ENCODE results near the gene UTP14A.
"Not testable (repeated sequence)": the region's sequence is repeated elsewhere in the genome, so short reads cannot be mapped to it uniquely, and the experiment has no call there.

UTP14A gene, protein sequence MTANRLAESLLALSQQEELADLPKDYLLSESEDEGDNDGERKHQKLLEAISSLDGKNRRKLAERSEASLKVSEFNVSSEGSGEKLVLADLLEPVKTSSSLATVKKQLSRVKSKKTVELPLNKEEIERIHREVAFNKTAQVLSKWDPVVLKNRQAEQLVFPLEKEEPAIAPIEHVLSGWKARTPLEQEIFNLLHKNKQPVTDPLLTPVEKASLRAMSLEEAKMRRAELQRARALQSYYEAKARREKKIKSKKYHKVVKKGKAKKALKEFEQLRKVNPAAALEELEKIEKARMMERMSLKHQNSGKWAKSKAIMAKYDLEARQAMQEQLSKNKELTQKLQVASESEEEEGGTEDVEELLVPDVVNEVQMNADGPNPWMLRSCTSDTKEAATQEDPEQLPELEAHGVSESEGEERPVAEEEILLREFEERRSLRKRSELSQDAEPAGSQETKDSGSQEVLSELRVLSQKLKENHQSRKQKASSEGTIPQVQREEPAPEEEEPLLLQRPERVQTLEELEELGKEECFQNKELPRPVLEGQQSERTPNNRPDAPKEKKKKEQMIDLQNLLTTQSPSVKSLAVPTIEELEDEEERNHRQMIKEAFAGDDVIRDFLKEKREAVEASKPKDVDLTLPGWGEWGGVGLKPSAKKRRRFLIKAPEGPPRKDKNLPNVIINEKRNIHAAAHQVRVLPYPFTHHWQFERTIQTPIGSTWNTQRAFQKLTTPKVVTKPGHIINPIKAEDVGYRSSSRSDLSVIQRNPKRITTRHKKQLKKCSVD
- 19.8 to 47.7 reads per million in 2 donors for total RNA-seq

DNA sequence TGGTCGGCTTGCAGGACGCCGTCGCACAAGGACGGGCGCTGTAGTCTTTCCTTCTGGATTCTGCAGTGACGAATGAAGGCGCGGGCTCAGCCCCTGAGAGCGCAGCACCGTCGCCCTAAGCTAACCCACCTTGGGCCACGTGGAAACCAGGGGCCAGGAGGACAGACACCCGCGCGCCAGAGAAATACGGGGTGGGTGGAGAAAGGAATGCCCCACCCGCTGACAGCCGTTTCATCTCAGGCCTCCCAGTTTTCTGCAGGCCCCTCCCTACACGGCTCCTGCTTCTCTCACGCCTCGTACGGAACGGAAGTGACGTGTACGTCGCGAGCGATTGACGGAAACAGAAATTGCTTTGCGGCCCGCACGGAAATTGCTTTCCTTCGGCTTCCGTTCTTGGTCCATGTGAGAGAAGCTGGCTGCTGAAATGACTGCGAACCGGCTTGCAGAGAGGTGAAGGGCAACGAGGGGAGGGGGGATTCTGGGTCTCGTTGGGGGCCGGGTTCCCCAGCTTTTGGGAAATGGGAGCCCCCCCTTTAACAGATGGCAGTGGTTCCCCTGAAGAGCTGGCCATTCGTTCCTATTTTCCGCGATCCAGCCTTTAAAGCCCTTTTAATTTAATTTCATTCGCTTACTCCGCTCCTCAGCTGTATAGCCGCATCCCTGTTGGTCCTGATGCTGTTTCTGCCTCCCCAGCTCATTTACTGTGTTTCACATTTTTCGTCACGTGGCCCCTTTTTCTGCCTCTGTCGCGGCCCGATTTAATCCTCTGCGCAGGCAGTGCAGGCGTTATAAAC is at the start of gene UTP14A:
Gene UTP14A (plus strand): TSS at position 378 of the 794 bp plus-strand sequence. CDS start 47 bp downstream, at position 425.
- DNase-seq = peak; percentile 71

- DNase-seq = not testable (repeated sequence)
These were observed 46.8 kb upstream of the UTP14A start for GRCh38 chrX:129859134-129859533.

- DNase-seq = not testable (repeated sequence)
These were observed 39.6 kb upstream of the UTP14A start for GRCh38 chrX:129866321-129866720.

GRCh38 chrX:129872524-129872923 is 33.4 kb upstream of the UTP14A start:
- no peak for DNase-seq

DNA sequence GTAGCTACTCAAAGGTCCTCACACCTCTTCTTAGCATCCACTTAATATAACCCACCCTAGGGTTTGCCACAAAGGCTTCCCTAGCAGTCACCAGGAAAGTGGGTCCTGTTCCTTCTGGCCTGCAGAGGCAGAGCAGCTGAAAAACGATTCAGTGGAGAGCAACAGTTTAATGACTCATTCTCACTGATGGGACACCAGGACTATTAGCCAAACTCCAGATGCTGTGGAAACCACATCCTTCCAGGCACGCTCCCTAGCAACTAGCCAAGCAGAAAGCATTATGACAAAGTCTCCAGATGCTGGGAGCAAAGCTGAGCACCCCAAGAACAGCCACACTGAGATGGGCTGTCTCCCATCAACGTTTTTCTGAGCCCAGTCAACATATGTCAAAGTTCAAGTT is 30.3 kb upstream of the UTP14A start:
- no peak for DNase-seq

- no peak for DNase-seq
These were observed 29.1 kb upstream of the UTP14A start for GRCh38 chrX:129876771-129877305.

DNA sequence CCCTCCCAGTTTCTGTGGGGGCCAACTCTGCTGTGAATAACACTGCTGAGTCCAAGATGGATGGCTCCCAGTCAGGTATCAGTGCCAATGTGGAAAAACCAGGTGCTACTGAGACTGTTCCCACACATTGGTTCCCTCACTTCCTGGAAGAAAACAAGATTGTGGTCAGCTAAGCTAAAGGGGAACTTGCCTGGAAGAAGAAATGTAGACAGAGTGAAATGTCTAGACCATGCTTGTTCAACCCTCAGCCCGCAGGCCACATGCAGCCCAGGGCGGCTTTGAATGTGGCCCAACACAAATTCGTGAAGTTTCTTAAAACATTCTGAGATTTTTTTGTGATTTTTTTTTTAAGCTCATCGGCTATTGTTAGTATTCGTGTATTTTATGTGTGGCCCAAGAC is 28.6 kb upstream of the UTP14A start:
- no peak for DNase-seq

DNA sequence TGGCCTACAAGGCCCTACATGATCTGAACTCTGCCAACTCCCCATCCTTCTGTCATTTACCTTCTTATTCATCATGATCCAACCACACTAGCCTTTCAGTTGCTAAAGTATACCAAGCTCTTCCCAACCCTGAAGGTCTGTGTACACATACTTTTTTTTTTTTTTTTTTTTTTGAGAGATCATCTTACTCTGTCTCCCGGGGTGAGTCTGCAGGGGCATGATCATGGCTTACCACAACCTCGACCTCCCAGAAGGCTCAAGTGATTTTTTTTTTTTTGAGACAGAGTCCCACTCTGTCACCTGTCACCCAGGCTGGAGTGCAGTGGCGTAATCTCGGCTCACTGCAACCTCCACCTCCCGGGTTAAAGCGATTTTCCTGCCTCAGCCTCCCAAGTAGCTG is 5.9 kb upstream of the UTP14A start:
- no peak for DNase-seq

- no peak for DNase-seq
These were observed 2.7 kb downstream of the UTP14A start for GRCh38 chrX:129908636-129909035.

GRCh38 chrX:129925305-129926092 is 19.5 kb downstream of the UTP14A start:
- DNase-seq = peak; percentile 49

DNA sequence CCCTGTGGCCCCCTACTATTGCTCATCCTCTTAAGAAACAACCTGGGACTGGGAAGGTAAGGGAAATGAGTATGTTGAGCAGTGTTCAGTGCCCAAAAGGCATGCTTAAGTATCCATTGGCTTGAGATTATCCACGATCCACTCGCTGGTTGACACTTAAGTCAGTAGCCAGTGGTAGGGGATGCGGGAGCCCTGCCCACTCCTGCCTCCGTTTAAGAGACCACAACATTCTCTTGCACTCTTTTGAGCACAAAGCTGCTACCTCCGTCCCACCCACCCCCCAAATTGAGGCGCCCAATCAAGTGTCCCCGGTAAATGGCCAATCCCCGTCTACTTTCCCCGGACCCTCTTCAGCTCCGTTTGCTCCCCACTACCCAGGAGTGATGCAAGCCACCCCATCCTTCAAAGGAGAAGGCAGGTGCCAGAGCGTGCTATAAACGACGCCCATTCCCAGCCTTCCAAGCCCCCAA is 25.0 kb downstream of the UTP14A start:
- no peak for DNase-seq

DNA sequence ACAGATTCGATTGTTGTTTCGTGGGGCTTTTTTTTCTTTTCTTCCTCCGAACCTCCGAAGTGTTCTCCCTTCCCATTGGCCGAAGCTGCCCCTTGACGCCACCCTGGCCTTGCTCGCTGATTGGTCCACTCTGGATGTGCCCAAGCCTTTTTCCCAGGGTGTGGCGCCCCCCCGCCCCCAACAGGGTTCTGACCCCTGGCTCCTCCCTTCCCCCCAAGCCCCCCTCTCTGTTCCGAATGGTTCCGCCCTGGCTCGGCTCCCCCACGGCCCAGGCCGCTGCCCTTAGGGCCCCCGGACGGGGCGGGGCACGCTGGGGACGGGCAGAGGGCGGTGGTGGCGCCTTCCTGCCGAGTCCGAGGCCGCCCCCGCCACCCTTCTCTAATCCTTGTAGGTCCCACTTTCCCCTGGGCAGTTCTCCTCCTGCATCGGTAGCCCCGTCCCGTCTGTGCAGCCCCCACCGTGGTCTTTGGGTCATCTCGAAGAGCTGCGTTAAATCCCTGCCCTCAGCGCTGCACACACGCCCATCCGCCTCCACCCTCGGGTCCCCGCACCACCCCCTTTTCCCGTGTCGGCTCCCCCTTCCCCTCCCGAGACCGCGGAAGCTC is 25.5 kb downstream of the UTP14A start:
- peak; percentile 38 for DNase-seq

DNA sequence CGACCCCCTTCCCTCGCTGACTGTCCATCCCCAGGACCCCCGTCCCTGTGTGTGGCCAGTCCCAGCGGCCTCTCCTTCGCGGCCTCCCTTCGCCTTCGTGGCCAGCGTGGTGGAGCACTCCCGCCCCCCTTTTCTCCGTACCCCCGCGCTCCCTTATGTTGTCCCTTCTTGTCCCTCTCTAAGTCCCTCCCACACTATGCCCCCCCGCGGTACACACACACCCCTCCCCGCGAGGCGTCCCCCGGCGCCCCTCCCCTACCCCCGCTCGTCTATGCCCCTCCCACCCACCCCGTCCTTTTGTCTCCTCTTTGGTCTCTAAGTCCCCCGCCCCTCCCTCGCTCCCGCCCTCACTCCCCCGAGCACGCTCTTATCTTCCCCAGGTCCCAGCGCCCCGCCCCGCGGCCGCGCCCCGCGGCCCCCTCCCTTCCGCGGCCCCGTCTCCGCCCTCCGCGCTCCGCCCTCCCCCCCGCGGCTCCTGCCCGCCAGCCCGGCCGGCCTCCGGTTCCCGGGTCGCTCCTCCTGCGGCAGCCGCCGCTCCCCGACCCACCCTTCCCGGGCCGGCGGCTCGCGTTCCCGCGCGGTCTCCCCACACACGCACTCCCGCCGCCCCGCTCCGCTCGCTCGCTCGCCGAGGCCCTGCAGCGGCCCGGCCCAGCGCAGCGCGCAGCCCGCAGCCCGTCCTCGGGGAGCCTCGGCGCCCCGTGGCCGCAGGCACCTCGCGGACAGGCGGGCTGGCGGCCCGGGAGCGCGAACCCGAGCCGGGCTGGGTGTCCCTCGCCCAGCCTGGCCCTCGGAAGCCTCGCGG is 26.3 kb downstream of the UTP14A start:
- DNase-seq = peak; percentile 67

DNA sequence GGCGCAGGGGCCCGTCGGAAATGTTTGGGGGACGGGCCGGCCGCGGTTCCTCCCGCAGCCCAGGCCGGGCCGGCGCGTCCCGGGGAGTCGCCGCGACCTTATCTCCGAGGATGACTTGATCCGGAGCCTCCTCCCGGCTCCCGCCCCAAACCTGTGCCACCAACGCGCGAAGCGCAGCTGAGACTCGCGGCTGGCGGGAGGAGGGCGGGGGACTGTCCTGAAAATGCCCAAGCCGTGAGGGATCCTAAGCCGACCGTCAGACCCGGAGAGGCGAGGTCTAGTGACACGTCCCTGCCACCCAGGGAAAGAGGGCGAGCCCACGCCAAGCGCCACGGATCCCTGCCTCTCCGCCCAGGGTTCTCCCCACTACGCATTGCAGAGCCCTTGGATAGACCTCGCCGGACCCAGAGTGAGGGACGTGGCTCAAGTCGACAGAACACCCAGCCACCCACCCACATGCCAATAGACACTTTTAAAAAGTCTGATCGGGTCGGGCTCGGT is 26.9 kb downstream of the UTP14A start:
- DNase-seq = no peak

GRCh38 chrX:129933700-129934099 is 27.7 kb downstream of the UTP14A start:
- no peak for DNase-seq

- no peak for DNase-seq
These were observed 28.5 kb downstream of the UTP14A start for GRCh38 chrX:129934461-129934860.

DNA sequence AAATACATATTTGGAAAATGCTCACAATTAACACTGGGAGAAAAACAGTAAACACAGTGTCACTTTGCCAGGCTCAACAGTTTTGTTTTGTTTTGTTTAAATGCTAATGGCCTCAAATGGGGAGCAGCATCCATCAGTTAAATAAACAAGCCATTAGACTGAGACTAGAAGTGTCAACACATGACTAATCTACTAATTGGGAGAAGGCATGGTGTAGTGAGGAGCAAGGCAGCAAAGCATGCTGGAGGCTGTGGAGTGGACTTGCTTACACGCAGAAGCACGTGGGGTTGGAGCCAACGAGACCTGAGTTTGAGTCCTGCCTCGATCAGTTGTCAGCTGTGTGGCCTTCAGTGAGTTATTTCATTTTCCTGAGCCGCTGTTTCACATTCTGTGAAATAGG is 29.0 kb downstream of the UTP14A start:
- DNase-seq = no peak

DNA sequence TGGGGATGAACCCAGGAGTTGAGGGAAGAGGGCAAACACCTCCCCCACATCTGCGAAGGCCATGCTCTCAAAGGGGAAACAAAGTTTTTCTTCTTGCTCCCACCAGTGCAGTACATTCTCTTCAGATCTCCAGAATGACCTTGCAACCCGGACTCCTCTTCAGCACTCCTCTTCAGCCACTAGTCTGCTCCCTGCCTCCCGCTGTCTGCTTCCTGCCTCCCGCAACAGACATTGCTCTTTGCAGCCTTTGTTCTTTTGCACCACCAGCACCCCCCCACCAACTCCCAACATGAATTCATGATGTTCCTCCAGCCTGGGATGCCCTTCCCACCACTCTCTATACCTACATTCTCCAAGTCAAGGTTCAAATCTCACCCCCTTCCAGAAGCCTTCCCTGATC is 32.1 kb downstream of the UTP14A start:
- no peak for DNase-seq

- DNase-seq = no peak
These were observed 34.0 kb downstream of the UTP14A start for GRCh38 chrX:129939986-129940385.

DNA sequence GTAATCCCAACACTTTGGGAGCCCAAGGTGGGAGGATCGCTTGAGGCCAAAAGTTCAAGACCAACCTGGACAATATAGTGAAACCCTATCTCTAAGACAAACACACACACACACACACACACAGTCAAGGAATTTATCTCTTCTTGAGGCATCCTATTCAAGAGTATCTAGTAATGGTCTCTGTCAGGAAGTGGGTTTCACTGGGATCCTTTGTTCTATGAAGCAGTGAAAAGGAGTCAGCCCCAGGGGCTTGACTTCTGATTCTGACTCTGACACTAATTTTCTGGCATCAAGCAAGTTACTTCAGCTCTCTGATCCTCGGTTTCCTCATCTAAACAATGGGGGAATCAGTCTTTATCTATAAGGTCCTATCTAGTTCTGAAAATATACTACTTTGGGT is 34.8 kb downstream of the UTP14A start:
- DNase-seq = no peak
